ENCODE results near the gene HOXD3.

DNA sequence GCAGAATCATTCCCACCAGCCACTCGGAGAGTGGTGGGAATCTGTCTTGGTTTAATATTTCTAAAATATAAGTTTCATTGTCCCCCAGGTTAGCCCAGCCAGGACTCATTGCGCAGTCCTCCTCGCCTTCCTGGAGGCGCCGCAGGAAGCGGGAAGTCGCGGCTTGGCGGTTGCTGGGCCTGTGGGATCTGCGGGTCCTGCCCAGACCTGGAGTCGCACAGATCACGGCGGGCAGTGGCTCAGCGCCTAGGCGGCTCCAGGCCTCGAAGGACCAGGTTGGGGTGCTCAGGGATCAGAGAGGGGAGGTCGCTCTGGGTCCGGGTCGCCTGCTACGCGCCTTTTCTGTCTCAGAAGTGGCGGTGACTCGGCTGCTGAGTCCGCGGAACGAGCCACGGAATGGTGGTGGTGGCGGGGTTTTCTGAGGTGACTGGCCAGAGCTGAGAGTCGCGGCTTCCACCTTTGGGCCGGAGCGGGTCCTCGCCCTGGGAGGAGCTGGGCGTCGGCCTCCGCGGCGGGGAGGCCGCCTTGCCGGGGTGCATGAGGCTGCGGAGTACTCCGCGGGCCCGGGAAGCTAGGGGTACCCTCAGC, 2.6 kb downstream of the HOXD3 start:
- no peak for TF ChIP-seq FOSL2 (IDR thresholded peaks at IDR 0.05; ENCODE audit: borderline replicate concordance, low read depth)
- TF ChIP-seq, protein P1, sequence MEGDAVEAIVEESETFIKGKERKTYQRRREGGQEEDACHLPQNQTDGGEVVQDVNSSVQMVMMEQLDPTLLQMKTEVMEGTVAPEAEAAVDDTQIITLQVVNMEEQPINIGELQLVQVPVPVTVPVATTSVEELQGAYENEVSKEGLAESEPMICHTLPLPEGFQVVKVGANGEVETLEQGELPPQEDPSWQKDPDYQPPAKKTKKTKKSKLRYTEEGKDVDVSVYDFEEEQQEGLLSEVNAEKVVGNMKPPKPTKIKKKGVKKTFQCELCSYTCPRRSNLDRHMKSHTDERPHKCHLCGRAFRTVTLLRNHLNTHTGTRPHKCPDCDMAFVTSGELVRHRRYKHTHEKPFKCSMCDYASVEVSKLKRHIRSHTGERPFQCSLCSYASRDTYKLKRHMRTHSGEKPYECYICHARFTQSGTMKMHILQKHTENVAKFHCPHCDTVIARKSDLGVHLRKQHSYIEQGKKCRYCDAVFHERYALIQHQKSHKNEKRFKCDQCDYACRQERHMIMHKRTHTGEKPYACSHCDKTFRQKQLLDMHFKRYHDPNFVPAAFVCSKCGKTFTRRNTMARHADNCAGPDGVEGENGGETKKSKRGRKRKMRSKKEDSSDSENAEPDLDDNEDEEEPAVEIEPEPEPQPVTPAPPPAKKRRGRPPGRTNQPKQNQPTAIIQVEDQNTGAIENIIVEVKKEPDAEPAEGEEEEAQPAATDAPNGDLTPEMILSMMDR (IDR thresholded peaks at IDR 0.05) = no peak
- no peak for TF ChIP-seq POLR2AphosphoS5 (IDR thresholded peaks at IDR 0.05; ENCODE audit: low read depth, low read length)
- no peak for TF ChIP-seq EP300 (IDR thresholded peaks at IDR 0.05; ENCODE audit: borderline replicate concordance in 1 of 2, low read depth in 1 of 2, low read length in 1 of 2)
- no peak for TF ChIP-seq TAF1 (IDR thresholded peaks at IDR 0.05; ENCODE audit: borderline replicate concordance, low read depth, low read length)
- no peak for TF ChIP-seq JUND (IDR thresholded peaks at IDR 0.05)
- TF ChIP-seq SMC3 (IDR thresholded peaks at IDR 0.05; ENCODE audit: low read depth, low read length) = no peak
